CD14-positive monocyte (primary cell): ENCODE measurements around the gene LTB4R2. TPM values are rescaled to one million over a fixed set of nuclear protein-coding genes. Genes with fewer than 3 reads are reported as not detected.
A peak's percentile ranks its signal among the peaks of the same experiment; 100 is the strongest.

ENCODE experiments used
- DNase-seq, 3 donors: peaks; one replicate each; pipeline ENCODE4 v3.0.0-alpha.2; 2011 to 2022
- H2AFZ ChIP-seq: 2 replicates; pipeline ENCODE4 v1.6.0; 2012; ENCODE audit warnings: mild to moderate bottlenecking, low read depth, low read length, inconsistent platforms; ENCODE audit not compliant: insufficient read depth, poor library complexity, severe bottlenecking
- H3K27ac ChIP-seq, 2 donors: 1 replicate in 1 of 2; 2 replicates in 1 of 2; pipeline ENCODE4 v1.5.1; 2012 to 2013; ENCODE audit warnings: low read length in 2 of 2, control low read depth in 1 of 2, inconsistent platforms in 1 of 2, low read depth in 1 of 2, mild to moderate bottlenecking in 1 of 2
- H3K27me3 ChIP-seq, 2 donors: one replicate each; pipeline versions ENCODE4 v1.6.0 to v1.6.1; 2011 to 2013; ENCODE audit warnings: low read length in 2 of 2; ENCODE audit not compliant: control insufficient read depth in 2 of 2, insufficient read depth in 2 of 2
- H3K36me3 ChIP-seq, 2 donors: replicated peaks in 1 of 2; 1 replicate in 1 of 2; 2 replicates in 1 of 2; pipeline versions ENCODE4 v1.5.1 to v1.6.1; 2012 to 2013; ENCODE audit warnings: low read length in 2 of 2, control low read depth in 1 of 2, inconsistent platforms in 1 of 2, mild to moderate bottlenecking in 1 of 2; ENCODE audit not compliant: insufficient read depth in 2 of 2, control insufficient read depth in 1 of 2
- H3K4me1 ChIP-seq, 2 donors: 1 replicate in 1 of 2; 2 replicates in 1 of 2; pipeline versions ENCODE4 v1.5.1 to v1.6.1; 2012 to 2013; ENCODE audit warnings: low read length in 2 of 2, control low read depth in 1 of 2, inconsistent platforms in 1 of 2, mild to moderate bottlenecking in 1 of 2, moderate library complexity in 1 of 2; ENCODE audit not compliant: insufficient read depth in 2 of 2, control insufficient read depth in 1 of 2
- H3K4me2 ChIP-seq: replicated peaks from 2 replicates; pipeline ENCODE3; 2012; ENCODE audit warnings: low read length, moderate library complexity, mild to moderate bottlenecking; ENCODE audit not compliant: poor library complexity, severe bottlenecking; ENCODE audit errors: extremely low read depth
- H3K4me3 ChIP-seq, 3 experiments: fragments of 200-600 bp in 1 of 3; sonication (generic) in 1 of 3; replicated peaks in 1 of 3; 1 replicate in 2 of 3; 2 replicates in 1 of 3; pipeline ENCODE4 v1.5.1; 2011 to 2013; ENCODE audit warnings: low read length in 3 of 3, mild to moderate bottlenecking in 3 of 3, control low read depth in 2 of 3, low read depth in 2 of 3, inconsistent platforms in 1 of 3, moderate library complexity in 1 of 3
- H3K79me2 ChIP-seq: 2 replicates; pipeline ENCODE4 v1.6.0; 2012; ENCODE audit warnings: mild to moderate bottlenecking, control low read depth, inconsistent platforms, low read length, moderate library complexity; ENCODE audit not compliant: insufficient read depth
- H3K9ac ChIP-seq: 2 replicates; pipeline ENCODE4 v1.6.0; 2017; ENCODE audit warnings: low read length, mild to moderate bottlenecking; ENCODE audit not compliant: insufficient read depth, poor library complexity, severe bottlenecking
- H3K9me3 ChIP-seq, 2 donors: replicated peaks in 1 of 2; 1 replicate in 1 of 2; 2 replicates in 1 of 2; pipeline versions ENCODE4 v1.5.1 to v1.6.1; 2012 to 2013; ENCODE audit warnings: low read length in 2 of 2, control low read depth in 1 of 2; ENCODE audit not compliant: control insufficient read depth in 1 of 2, insufficient read depth in 1 of 2
- H4K20me1 ChIP-seq: 2 replicates; pipeline ENCODE4 v1.6.0; 2012; ENCODE audit warnings: mild to moderate bottlenecking, low read length, control low read depth, moderate library complexity; ENCODE audit not compliant: insufficient read depth
- H3K27ac Mint-ChIP-seq, 7 donors: one replicate each; pipeline ENCODE4 v1.8.0; 2020; ENCODE audit warnings: mild to moderate bottlenecking in 7 of 7, mixed read lengths in 7 of 7, moderate library complexity in 6 of 7, inconsistent platforms in 2 of 7
- H3K27me3 Mint-ChIP-seq, 3 donors: one replicate each; pipeline ENCODE4 v1.8.0; 2021 to 2022; ENCODE audit warnings: low read depth in 3 of 3, mild to moderate bottlenecking in 3 of 3, mixed read lengths in 3 of 3, moderate library complexity in 3 of 3, inconsistent platforms in 1 of 3
- H3K36me3 Mint-ChIP-seq, 2 donors: one replicate each; pipeline ENCODE4 v1.8.0; 2020; ENCODE audit warnings: mixed read lengths in 2 of 2, inconsistent platforms in 1 of 2, mild to moderate bottlenecking in 1 of 2
- H3K4me1 Mint-ChIP-seq: one replicate; pipeline ENCODE4 v1.8.0; 2020; ENCODE audit warnings: mild to moderate bottlenecking, mixed read lengths
- H3K4me3 Mint-ChIP-seq, 2 donors: one replicate each; pipeline ENCODE4 v1.8.0; 2020; ENCODE audit warnings: mild to moderate bottlenecking in 2 of 2, mixed read lengths in 2 of 2, moderate library complexity in 1 of 2
- H3K9me3 Mint-ChIP-seq, 7 donors: one replicate each; pipeline ENCODE4 v1.8.0; 2020 to 2022; ENCODE audit warnings: mixed read lengths in 7 of 7, mild to moderate bottlenecking in 6 of 7, moderate library complexity in 6 of 7, inconsistent platforms in 2 of 7
- CTCF ChIP-seq: fragments of 200-600 bp; IDR thresholded peaks from one replicate; pipeline ENCODE4 v1.8.0; 2022; ENCODE audit warnings: antibody characterized with exemption, mild to moderate bottlenecking
- WGBS: methylation state at CpG from one replicate; pipeline ENCODE4 v1.1.5; 2013; ENCODE audit warnings: missing lambda C conversion rate; ENCODE audit not compliant: insufficient coverage; 5-methylcytosine and 5-hydroxymethylcytosine counted together
- intact Hi-C, 2 donors: fragments of 100-400 bp; cut with micrococcal nuclease; formaldehyde crosslinking; loops; one replicate each; pipeline versions ENCODE4 v1.15.0 to v1.15.1; 2023
- polyA plus RNA-seq, 3 donors: library from polyadenylated mRNA; depleted of rRNA in 1 of 3; unstranded in 2 of 3; stranded (reverse) in 1 of 3; fragments of 300-500 nt in 2 of 3; fragments of >200 nt in 1 of 3; fragmentation: Illumina TruSeq in 2 of 3; gene quantifications; 1 replicate in 2 of 3; 2 replicates in 1 of 3; pipeline ENCODE4 v1.2.3, GENCODE V29; 2012 to 2021

The LTB4R2 gene
- polyA plus RNA-seq, 3 donors = 2.7 to 25.1 (median 2.9) TPM

DNA sequence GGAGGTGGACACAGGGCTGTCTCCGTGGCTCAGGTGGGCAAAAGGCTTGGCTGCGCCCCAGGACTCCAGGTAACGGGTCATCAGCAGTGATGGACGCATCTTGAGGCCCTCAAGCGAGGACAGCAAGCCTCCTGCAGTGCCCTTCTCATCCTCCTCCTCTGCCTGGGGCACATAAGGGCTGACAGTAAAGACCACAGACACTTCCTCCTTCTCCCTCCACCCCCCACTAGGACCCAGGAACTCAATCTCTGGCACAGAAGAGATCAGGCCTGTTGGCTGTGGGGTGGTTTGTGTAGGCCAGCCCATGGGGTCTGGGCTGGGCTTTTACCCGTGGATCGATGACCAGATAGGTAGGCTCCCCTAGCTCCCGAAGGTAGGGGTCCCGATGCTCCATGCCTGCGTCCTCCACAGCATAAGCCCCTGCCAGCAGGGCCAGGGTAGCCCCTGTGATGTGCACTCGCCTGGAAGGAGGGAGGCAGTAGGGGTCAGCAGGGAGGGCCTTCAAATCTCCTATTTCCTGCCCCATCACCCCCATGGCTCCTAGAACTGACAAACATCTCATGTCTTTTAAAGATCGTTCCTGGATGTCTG lies 19.2 kb downstream of the LTB4R2 start:
- no peaks in the 10 kb centered on the region for H3K36me3 ChIP-seq
- Mint-ChIP-seq H3K4me3 (peak overlapping the region; percentile 5 to 30), H3K27me3 (peaks cover 11 to 29% (median 20%) of the 10 kb centered on the region in 3 donors), H3K9me3 (peaks cover 0 to 3% (median 0%) of the 10 kb centered on the region in 7 donors), H3K27ac (peak overlapping the region; percentile 79 to 91 (median 85)), H3K4me1 (peaks cover 81% of the 10 kb centered on the region), H3K36me3 (peaks cover 6 to 12% of the 10 kb centered on the region in 2 donors)
- H3K4me1 ChIP-seq = peaks cover 78 to 81% of the 10 kb centered on the region in 2 donors
- H3K9ac ChIP-seq = no peak overlapping the region
- peak overlapping the region; percentile 59 to 67 for H3K27ac ChIP-seq
- H3K79me2 ChIP-seq = no peaks in the 10 kb centered on the region
- no peak overlapping the region for H2AFZ ChIP-seq
- no peak for TF ChIP-seq CTCF
- no peaks in the 10 kb centered on the region for H3K9me3 ChIP-seq
- H4K20me1 ChIP-seq = peaks cover 4% of the 10 kb centered on the region
- peaks cover 3 to 12% of the 10 kb centered on the region in 2 donors for H3K27me3 ChIP-seq
- intact Hi-C loops = no loop called here
- H3K4me2 ChIP-seq = no peak overlapping the region
- no peak for DNase-seq
- no peak overlapping the region for H3K4me3 ChIP-seq
- WGBS = 95% methylated on average over 11 of the region's 12 CpGs

DNA sequence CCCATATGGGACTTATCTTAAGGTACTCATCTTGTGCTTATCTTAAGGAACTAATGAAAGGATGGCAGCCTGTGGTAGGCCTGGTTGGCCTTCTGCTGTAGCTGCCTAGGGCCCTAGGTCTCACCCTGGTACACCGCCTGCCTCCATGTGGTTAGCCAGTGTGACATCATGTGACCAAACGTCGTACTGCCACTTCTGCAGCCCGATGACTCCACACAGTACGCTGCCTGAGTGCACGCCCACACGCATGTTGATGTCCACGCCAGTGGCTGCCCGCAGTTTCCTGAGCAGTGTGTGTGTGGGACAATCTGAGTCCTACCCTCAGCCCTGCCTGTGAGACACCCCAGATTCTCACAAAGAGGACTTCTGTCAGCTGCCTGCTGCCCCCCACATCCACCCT lies 19.8 kb downstream of the LTB4R2 start:
- no peaks in the 10 kb centered on the region for H3K36me3 ChIP-seq
- H3K27me3 Mint-ChIP-seq = peaks cover 15 to 34% (median 26%) of the 10 kb centered on the region in 3 donors
- H3K27me3 ChIP-seq = peaks cover 5 to 17% of the 10 kb centered on the region in 2 donors
- WGBS = 19% methylated on average over 9 of the region's 9 CpGs
- H3K36me3 Mint-ChIP-seq = peaks cover 6 to 13% of the 10 kb centered on the region in 2 donors
- H3K9me3 Mint-ChIP-seq = peaks cover 0 to 4% (median 2%) of the 10 kb centered on the region in 7 donors
- peak overlapping the region; percentile 59 to 67 for H3K27ac ChIP-seq
- TF ChIP-seq CTCF = no peak
- H3K4me1 Mint-ChIP-seq = peaks cover 85% of the 10 kb centered on the region
- peak overlapping the region; percentile 18 for H3K4me2 ChIP-seq
- peaks cover 0 to 2% of the 10 kb centered on the region in 2 donors for H3K9me3 ChIP-seq
- H3K27ac Mint-ChIP-seq = peak overlapping the region; percentile 79 to 91 (median 85)
- H4K20me1 ChIP-seq = peaks cover 10% of the 10 kb centered on the region
- H3K4me1 ChIP-seq = peaks cover 84 to 87% of the 10 kb centered on the region in 2 donors
- H3K9ac ChIP-seq = no peak overlapping the region
- intact Hi-C loops = loop anchor here in 1 of 2 donors (2.0 kb wide), 1 partner anchor 109 kb away; no protein-coding TSS in a partner anchor
- DNase-seq = peak; percentile 87 to 90 (median 90)
- H3K4me3 Mint-ChIP-seq = peak overlapping the region in 1 of 2 donors; percentile 37
- no peak overlapping the region for H2AFZ ChIP-seq
- no peak overlapping the region for H3K4me3 ChIP-seq
- no peaks in the 10 kb centered on the region for H3K79me2 ChIP-seq
